HG02943 (cell line): Measurements from ENCODE around the gene ELMOD3.
"Not testable (repeated sequence)": the region's sequence is repeated elsewhere in the genome, so short reads cannot be mapped to it uniquely, and the experiment has no call there.

Experiments used
- ATAC-seq: cut with Tn5 transposase; IDR thresholded peaks from one replicate; pipeline ENCODE4 v1.9.1; 2021; ENCODE audit warnings: mild to moderate bottlenecking, low read depth, moderate library complexity; ENCODE audit not compliant: unreplicated experiment

ELMOD3 gene

GRCh38 chr2:85438201-85439024, 83.8 kb downstream of the ELMOD3 start:
- ATAC-seq = no peak

GRCh38 chr2:85439025-85439472, 84.5 kb downstream of the ELMOD3 start:
- no peak for ATAC-seq

GRCh38 chr2:85439569-85439968, 85.0 kb downstream of the ELMOD3 start:
- ATAC-seq = not testable (repeated sequence)

- no peak for ATAC-seq
These were observed 85.4 kb downstream of the ELMOD3 start for GRCh38 chr2:85439986-85440385.

GRCh38 chr2:85440729-85441128, 86.2 kb downstream of the ELMOD3 start:
- no peak for ATAC-seq
